HTR-8/SVneo (cell line): ENCODE results near the gene PRSS50.
"Not testable (repeated sequence)": the region's sequence is repeated elsewhere in the genome, so short reads cannot be mapped to it uniquely, and the experiment has no call there.

Experiments
- DNase-seq: peaks from one replicate; pipeline ENCODE4 v3.0.0; 2011; ENCODE audit warnings: low spot score, mixed read lengths; ENCODE audit not compliant: insufficient read length
- FAIRE-seq: peaks from 2 replicates; lab custom pipeline; 2011; peaks lifted over from hg19 to GRCh38; lab: Jason Lieb, UNC

PRSS50 gene

DNA sequence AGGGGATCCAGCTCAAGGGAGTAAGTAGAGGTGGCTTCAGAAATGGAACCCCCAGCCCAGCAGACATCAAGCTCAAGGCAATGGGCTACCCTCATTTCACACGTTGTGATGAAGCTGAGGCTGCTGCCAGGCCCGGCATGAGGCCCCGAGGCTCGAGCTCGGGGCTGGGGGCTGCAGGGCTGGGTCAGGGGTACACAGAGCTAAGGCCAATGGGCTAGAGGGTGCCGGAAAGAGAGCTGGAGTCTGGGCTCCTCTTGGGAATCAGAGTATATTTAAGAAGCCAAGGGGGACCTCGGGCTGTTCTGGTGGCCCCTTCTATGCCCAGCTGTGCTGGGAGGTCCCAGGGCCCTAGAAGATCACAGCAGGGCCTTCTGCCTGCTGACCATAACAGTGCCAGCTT, 7.4 kb downstream of the PRSS50 start:
- FAIRE-seq: no peak
- no peak for DNase-seq

DNA sequence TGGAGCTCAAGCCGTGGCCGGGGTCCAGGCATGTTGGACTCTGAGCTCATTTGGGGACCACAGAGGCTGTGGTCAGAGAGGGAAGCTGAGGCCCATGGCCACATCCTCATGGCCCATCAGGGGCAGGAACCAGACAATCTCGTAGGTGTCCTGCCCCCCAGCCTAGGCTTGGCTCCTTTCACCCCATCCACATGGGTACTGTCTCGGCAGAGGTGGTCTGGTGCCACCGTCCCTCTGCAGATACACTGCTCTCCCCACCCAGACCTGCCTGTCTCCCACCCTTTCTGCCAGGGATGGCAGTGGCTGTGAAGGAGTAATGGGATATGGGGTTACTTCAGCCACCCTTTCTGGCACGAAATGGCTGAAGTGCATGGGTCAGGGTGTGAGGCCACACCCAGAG, 7.9 kb downstream of the PRSS50 start:
- DNase-seq: no peak
- FAIRE-seq: no peak

DNA sequence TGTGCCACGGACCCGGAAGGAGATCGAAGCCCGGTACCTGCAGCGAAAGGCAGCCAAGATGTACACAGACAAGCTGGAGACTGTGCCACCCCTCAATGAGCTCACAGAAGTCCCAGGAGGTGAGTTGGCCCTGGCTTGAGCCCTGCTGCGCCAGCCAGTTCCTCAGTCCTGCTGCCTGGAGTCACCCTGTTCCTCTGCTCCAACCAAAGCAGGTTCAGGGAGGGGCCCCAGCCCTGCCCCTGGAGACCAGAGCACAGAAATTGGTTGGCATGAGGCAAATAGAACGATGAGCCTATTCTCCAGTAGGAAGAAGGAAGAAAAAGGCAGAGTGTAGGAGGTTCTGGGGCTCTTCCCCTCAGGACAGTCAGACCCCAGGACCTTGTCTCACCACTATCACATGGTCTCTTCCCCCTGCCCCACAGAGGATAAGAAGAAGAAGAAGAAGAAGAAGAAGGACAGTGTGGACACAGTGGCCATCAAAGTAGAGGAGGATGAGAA, 8.5 kb downstream of the PRSS50 start:
- DNase-seq (no peak), FAIRE-seq (no peak)

DNA sequence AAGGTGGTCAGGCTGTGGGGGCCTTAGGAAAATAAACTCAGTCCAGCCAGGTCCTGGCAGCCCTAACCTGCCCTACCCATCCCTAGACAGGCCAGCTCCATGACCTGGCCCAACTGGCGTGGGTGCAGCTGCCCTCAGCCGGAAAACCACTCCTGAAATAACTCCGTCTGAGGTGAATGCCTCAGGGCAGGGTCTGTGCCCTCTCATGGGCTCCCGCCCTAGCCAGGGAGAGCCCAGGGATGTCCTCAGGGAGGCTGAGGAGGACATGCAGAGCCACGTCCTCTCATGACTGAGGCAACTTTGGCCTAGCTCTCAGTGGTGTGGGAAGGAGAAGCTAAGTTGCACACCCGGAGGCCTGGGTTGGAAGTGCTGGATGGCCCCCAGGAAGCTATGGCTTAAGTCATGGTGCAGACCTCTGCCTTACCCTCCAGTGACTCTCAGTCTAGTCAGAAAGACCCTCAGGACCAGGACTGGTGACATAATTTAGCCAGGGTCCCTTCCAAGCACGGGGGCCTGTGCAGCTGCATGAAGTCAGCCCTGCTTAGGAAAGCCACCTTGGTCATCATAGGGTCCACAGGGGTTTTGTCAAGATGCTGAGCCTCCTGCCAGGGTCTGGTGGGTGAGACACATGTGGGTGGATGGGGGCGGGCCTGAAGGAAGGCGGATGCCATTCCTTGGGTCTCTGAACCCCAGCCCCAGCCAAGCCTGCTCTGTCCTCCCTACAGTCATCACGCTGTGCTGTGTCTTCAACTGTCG, 9.1 kb downstream of the PRSS50 start:
- FAIRE-seq (no peak), DNase-seq (no peak)

DNA sequence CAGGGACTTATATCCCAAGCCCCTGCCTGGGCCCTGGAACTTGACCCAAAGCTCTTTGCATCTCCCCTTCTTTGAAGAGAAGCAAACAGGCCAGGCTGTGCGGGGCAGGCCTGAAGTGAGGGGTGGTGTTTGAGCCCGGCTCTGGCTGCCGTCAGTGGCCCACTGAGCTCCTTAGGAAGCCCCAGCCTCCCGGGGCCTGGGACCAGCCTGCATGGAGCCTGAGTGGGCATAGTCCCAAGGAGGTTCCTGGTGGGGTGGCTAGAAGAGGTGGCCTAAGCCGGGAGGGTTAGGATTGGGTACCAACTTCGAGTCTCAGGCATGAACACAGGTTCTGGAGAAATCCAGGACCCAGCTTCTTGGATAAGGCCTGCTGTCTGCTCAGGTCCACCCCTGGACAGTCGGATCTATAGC, 10.1 kb downstream of the PRSS50 start:
- FAIRE-seq: no peak

DNA sequence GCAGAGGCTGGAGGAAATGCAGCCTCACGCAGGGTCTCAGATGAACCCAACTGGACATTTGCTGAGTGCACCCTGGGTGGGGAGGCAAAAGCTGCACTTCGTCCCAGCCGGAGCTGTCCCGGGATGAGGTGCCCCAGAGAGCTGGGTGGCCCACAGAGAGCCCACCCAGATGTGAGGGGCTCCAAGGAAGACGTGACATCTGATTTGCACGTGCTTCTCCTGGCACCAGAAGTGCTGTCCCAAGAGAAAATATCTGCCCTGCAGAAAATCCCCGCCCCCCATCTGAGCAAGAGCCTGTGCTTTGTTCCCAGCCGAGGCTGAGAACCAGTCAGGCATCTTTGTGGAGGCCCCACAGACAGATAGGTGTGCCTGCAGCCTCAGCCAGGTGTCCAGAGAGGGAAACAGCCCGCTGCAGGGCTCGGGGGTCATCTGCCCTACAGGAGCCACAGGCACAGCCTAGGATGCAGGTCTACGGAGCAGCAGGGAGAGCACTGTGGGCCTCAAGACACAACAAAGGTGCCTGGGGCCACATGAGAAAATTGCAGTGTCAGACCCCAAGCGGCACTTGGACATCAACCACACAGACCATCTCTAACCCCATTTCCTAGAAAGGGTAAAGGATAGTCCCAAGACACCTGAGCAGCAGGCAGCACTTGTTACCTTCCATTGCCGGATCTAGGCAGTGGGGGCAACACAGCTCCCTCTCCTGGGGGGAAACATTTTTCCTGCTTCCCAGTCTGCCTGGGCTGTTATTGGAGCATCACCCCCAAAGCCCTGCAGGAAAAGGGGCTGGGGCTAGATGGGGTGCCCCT, 10.7 kb downstream of the PRSS50 start:
- DNase-seq: no peak
- FAIRE-seq: no peak

More for the DNA sequence above, 10.1 kb downstream of the PRSS50 start:
- no peak for DNase-seq

DNA sequence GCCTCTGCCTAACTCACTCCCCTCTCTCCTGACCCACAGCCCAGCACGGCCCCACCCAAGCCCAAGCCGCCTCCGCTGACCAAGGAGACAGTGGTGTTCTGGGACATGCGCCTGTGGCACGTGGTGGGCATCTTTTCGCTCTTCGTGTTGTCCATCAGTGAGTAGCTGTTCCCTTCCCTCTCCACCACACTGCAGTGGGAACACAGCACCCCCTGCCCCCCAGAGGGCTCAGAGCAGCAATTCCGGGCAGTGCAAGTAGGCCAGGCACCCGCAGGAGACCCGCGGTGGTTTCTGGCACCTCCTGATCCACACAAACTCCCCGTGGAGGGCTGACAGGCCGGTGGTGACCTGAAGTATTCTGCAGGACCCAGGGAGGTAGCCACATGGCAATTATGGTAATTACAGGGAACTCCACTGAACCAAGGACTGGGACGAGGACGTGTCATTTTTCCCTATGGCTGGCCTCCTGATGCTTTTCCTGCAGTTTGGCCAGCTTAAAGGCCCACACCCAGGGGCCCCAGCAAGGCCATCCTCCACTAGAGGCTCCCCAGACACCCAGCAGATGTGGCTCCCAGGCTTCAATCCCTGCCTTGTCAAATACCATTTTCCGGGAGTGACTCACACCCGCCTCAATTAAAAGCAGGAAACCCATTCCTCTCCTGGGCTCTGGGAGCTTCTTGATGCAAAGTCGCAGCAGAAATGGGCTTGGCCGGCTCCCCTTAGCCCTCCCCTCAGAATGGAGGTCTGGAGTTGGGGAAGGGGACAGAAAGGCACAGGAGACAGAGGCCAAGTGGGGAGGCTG, 11.7 kb downstream of the PRSS50 start:
- DNase-seq: peak; percentile 64
- FAIRE-seq: no peak

DNA sequence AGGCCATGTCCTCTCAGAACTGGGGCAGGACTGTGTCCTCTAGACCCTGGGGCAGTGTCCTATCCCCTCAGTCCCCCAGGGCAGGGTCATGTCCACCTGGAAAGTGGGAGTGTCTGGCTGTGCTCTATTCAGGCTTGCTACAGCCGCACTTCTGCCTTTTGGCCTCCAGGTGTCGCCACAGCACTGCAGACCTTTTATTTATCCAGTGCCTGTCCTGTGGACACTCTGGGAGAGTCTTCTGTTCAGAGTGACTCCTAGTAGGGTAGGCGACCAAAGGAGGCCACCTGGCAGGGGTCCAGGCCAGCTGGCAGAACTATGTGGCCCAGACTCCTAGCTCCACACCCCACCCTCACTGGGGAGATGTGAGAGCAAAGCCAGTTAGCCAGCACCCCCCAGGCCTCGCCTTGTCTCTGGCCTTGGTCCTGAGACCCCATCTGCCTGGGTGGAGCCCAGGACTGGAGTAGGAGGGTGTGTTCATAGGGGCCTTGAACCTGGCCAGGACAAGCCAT, 12.6 kb downstream of the PRSS50 start:
- DNase-seq (peak; percentile 76), FAIRE-seq (peak; percentile 73)

DNA sequence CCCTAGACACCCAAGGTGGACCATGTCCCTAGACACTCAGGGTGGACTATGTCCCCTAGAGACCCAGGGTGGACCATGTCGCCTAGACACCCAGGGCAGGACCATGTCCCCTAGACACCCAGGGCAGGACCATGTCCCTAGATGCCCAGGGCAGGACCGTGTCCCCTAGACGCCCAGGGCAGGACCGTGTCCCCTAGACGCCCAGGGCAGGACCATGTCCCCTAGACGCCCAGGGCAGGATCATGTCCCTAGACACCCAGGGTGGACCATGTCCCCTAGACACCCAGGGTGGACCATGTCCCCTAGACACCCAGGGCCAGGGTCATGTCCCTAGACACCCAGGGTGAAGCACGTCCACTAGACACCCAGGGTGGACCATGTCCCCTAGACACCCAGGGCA, 13.3 kb downstream of the PRSS50 start:
- FAIRE-seq: not testable (repeated sequence)

DNA sequence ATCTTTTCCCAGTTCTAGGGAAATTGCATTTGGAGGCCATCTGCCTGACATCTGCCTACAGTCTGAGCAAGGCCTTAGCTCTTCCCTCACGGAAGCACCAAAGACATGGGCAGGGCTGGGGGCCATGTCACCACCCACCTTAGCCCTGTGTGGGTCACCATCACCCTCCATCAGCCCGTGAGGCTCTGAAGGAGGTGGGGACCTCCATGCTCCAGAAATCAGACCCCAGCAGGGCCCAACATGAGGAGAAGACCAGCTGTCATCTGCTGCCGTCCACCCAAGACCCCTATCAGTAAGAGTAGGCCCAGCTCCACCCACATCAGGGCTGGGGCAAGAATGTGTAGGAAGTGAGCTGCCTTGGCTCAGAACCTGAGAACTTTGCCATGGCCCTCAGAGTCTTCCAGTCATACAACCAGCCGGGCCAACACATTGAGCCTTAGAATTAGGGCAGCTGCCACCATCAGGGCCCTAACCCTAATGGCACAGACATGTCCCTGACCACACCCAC, 14.6 kb downstream of the PRSS50 start:
- DNase-seq (no peak), FAIRE-seq (no peak)

More for the DNA sequence above, 13.3 kb downstream of the PRSS50 start:
- not testable (repeated sequence) for DNase-seq

DNA sequence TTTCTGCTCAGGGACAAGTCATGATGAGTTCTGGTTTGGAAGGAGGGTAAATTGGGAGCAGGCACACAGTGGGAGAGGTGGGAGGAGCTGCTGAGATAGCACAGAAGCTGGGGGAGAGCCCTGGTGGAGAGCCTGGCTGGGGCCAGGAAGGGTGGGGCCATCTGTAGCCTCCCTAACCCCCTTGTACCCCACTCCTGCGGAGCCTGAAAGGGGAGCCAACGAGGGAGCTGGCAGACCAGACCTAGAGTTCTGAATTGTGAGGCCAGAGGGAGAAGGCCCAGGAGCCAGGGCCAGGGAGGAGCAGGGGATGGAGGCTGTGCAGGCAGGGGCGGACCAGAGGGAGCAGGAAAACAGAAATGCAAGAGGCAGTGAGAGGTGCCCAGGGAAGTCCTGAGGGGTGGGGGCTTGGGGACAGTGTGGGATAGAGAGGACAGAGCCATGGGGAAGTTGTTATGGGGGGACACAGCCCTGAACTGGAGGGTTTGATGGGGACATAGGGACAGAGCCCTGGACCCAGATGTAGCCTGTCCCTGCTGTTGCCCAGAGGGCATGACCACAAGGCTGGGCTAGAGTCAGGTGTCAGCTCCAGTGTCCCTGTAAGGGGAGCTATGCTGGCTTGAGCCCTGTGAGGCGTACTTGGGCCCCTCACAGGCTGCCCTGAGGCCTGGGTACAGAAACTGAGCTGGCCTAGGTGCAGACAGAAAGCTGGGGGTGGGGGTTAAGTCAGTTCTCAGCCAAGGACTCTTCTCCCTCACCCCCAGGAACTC, 15.2 kb downstream of the PRSS50 start:
- no peak for FAIRE-seq

DNA sequence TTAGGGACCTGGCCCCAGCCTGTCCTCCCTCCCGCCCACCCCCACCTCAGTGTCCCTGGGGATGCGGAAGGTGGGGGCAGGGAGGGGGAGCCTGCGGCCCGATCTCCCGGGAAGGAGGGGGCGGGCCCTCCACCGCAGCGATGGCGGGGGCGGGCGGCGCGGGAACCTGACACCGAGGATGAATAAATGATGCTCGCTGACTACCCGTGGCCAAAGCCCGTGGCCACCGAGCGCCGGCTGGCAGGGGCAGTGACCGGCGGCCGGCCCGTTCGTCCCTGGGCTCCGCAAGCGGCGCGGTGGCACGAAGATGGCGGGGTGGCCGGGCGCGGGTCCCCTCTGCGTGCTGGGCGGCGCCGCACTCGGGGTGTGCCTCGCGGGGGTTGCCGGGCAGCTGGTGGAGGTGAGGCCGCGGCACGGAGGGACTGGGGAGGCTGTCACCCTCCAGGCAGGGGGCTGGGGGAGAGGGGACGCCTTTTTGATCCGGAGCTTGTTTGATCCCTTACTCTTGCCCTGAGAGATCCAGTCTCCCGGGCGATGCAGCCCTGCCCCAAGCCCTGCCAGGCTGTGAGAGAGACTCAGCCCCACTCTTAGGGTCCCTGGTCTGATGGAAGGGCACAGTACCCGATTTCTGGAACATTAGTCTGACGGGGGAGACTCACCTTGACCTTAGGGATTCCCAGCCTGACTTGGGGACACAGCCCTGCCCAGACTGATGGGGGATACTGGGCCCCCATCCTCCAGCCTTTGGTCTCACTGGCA, 16.3 kb downstream of the PRSS50 start, which contains the start of gene TMIE:
Gene TMIE, plus strand, starts transcription at position 212 of the 759 bp plus-strand sequence. Its CDS starts 96 bp downstream, at position 308.
- no peak for DNase-seq
- no peak for FAIRE-seq

More for the DNA sequence above, 15.2 kb downstream of the PRSS50 start:
- no peak for DNase-seq

DNA sequence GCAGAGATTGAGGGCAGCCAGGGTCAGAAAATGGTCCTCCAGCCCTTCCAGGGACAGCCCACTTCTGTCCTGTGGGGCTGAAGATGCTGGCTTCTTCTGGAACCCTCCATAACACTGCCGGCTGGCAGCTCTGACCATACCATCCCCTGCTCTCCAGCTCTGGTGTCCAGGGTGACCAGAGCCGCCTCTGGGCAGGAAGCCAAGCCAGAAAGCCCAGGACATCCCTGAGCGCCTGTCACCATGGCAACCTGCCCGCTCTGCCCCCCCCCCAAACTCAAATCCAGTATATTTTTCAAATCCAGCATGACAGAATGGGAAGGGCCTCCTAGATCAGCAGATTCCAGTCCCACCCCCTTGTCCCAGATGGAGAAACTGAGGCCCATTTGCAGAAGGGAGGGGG, 16.9 kb downstream of the PRSS50 start:
- no peak for FAIRE-seq
- no peak for DNase-seq

DNA sequence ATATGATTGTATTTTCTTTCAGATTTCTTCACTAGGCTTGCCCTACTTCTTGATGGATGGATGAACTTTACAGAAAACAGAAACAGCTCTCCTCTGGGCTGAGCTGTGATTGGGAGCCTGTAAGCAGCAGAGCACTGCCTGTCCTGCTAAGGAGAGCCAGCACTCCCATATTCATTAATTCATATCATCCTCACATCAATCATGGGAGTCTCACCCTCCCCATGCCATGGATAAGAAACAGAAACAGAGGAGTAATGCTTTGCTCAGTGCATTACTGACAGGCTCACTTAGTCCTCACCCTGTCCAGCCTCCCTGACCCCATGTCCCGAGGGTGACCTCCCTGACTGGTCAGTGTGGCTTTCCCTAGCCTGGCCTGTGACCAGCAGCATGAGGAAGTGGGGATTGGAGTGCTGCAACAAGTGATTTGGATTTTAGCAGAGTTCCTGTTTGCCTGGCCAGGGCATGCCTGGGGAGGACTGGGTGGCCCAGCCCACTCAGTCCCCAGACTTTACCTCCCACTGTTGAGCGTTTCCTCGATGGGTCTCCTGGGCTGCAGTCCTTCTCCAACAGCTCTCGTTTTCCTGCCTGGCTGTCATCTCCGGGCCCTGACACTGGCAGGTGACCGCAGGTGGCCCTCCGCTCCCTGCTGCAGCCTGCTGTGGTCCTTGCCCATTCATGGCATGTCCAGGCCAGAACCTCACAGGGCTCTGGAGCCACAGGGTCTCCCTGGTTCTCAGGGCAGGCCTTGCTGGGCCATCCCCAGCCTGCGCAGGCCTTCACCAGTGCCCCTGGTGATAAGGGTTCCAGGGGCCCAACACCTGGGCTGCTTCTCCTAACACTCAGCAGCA, 17.8 kb downstream of the PRSS50 start:
- FAIRE-seq: no peak
- DNase-seq: no peak

DNA sequence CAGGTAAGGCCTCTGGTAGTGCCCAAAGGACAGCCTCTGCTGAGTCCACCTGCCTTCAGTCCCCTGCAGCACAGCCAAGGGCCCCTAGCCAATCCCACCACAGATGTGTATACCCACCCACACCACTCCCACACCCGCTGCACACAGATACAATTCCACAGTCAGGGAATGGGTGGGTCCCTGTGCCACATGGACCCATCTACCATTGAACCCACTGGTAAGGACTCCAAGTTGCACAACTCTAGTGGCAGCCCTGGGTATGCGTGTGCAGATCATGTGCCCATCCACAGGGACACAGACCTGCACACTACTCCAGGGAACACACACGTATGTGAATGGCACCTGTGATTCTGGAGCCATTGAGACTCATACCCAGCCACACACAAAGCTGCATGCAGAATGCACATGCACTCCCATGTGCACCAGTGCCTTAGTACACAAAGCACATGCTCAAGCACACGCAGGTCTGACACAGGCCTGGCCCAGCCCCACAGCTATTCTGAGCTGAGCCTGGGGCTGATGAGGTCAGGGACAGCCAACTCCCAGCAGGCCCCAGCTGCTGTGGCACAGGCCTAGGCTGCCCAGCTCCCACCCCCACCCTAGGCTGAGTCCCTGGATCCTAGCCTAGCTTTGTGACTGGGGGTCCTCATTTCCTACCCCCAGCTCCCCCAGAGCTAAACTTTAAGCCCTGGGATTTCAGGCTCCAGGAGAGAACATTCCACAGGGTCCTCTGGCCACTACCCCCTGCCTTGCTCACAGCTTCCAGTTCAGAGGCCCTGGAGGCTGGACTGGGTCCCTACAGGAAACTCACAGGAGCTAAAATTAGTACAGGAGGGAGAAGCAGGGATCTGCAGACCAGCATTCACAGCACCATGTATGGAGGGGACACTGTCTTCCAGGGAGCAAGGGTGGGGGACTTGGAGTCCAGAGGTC, 21.4 kb downstream of the PRSS50 start:
- FAIRE-seq: peak; percentile 16
- DNase-seq: no peak

DNA sequence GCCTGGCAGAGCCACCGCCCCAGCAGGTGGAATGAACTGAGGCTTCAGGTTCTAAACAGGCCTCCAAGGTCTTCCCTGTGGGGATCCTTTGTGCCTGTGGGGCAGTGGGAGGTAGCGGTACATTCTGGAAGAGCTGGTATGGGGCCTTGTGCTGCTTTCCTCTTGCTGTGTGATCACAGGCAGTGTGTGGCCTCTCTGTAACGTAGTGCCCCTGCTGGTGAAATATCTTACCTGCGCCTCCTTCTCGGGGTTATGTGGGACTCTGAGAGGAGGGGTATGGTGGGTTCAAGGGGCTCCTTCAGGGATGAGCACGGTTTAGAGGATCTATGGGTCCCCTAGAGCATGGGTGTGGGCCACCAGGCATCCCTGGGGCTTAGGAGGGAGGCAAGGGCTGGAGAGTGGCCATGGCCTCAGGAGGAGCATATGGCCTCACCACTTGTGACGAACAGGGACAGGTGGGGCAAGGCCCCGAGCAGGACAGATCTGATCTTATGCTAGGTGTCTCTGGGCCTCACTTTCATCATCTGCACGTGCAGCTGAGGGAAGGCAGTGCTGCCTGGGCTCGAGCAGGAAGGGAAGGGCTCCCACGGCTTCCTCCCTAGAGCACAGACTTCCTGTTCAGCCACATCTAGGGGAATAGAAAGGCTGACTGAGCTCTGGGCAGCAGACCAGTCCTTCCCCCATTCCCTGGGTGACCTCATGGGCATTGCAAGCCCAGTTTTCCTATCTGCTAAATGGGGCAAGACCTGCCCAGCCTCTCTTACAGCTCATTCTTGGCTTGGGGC, 22.3 kb downstream of the PRSS50 start:
- DNase-seq: no peak
- FAIRE-seq: no peak
